ENCODE measurements around the gene RPAP2. TPM values are rescaled to one million over a fixed set of nuclear protein-coding genes. Genes with fewer than 3 reads are reported as not detected.

The RPAP2 gene
- total and polyA plus RNA-seq, 2 of the 8 experiments (the other 6 are each of a cell fraction or from before 2014, with no cell fraction given): 7.9 to 28.4 TPM

- Histone ChIP-seq H4K5ac (ENCODE audit: insufficient read length, low read depth, low read length) (no peak overlapping the region), H3K4me1 (replicated peaks in 1 of 4; ENCODE audit: control insufficient read depth in 3 of 4, insufficient read depth in 4 of 4, low read length in 3 of 4) (no peaks in the 10 kb centered on the region), H2BK120ac (replicated peaks; ENCODE audit: low read depth, low read length) (no peak overlapping the region), H3K18ac (ENCODE audit: extremely low read depth, low read length) (no peak overlapping the region), H2BK20ac (ENCODE audit: low read length) (no peak overlapping the region), H2AFZ (ENCODE audit: low read length) (no peak overlapping the region), H3K79me2 (ENCODE audit: control insufficient read depth in 1 of 2, insufficient read depth in 2 of 2, low read length in 2 of 2) (no peaks in the 10 kb centered on the region), H3K23ac (ENCODE audit: insufficient read length) (no peak overlapping the region), H4K8ac (ENCODE audit: extremely low read depth, insufficient read depth, low read length) (no peak overlapping the region), H2BK15ac (ENCODE audit: low read length) (no peak overlapping the region), H2AK5ac (ENCODE audit: low read depth, low read length) (no peak overlapping the region), H2BK5ac (ENCODE audit: low read depth, low read length) (no peak overlapping the region), H3K56ac (replicated peaks; ENCODE audit: insufficient read length, low read depth, low read length) (no peak overlapping the region), H3K4ac (replicated peaks; ENCODE audit: insufficient read length, low read depth, low read length) (no peak overlapping the region), H2BK12ac (ENCODE audit: low read depth, low read length) (no peak overlapping the region), H3K9me3 (ENCODE audit: insufficient read depth in 2 of 2, low read depth in 1 of 2, low read length in 1 of 2) (peaks cover 4 to 9% of the 10 kb centered on the region in 2 experiments; a peak in 2 of 4 replicates), H3K79me1 (ENCODE audit: low read depth, low read length) (no peaks in the 10 kb centered on the region), H3K9ac (replicated peaks in 1 of 4; ENCODE audit: extremely low read depth in 1 of 4, low read depth in 3 of 4, low read length in 3 of 4) (no peak overlapping the region), H4K91ac (replicated peaks; ENCODE audit: insufficient read length, low read length) (no peak overlapping the region), H3K36me3 (ENCODE audit: control insufficient read depth in 2 of 4, insufficient read depth in 4 of 4, low read length in 3 of 4) (no peaks in the 10 kb centered on the region), H3K4me2 (ENCODE audit: insufficient read depth in 1 of 2, low read depth in 2 of 2, low read length in 2 of 2) (no peak overlapping the region), H3K4me3 (ENCODE audit: extremely low read depth in 1 of 4, insufficient read depth in 2 of 4, low read depth in 3 of 4, low read length in 4 of 4) (no peak overlapping the region), H3K23me2 (ENCODE audit: low read depth, low read length) (no peaks in the 10 kb centered on the region), H4K20me1 (replicated peaks in 1 of 2; ENCODE audit: control insufficient read depth in 1 of 2, insufficient read depth in 2 of 2, low read length in 2 of 2) (no peaks in the 10 kb centered on the region), H3K27ac (ENCODE audit: low read depth, low read length) (no peak overlapping the region), H3K27me3 (replicated peaks in 1 of 4; ENCODE audit: control insufficient read depth in 3 of 4, extremely low read depth in 1 of 4, insufficient read depth in 3 of 4, low read length in 3 of 4) (no peaks in the 10 kb centered on the region), H3K14ac (ENCODE audit: insufficient read length) (no peak overlapping the region)
- TF ChIP-seq ZNF274 (IDR thresholded peaks at IDR 0.05; ENCODE audit: borderline replicate concordance, extremely low read depth, low read length) (no peak), CBX8 (IDR thresholded peaks at IDR 0.05; ENCODE audit: borderline replicate concordance, low read depth, low read length) (no peak), SP1 (IDR thresholded peaks at IDR 0.05; ENCODE audit: low read depth, low read length) (no peak), SRF (IDR thresholded peaks at IDR 0.05; ENCODE audit: low read depth, low read length) (no peak), JUND (IDR thresholded peaks at IDR 0.05; ENCODE audit: low read length) (no peak), CHD1 (IDR thresholded peaks at IDR 0.05; ENCODE audit: low read depth, low read length) (no peak), CTBP2 (IDR thresholded peaks at IDR 0.05; ENCODE audit: borderline replicate concordance, insufficient read depth, insufficient read length, low read length) (no peak), SUZ12 (IDR thresholded peaks at IDR 0.05; ENCODE audit: low read length) (no peak), YY1 (IDR thresholded peaks at IDR 0.05; ENCODE audit: low read depth, low read length) (no peak), ATF3 (IDR thresholded peaks at IDR 0.05; ENCODE audit: insufficient read depth, low read depth, low read length) (no peak), KDM5A (IDR thresholded peaks at IDR 0.05; ENCODE audit: low read length) (no peak), POU5F1 (IDR thresholded peaks at IDR 0.05; ENCODE audit: low read depth, low read length) (no peak)
- FAIRE-seq (no peak), DNase-seq (ENCODE audit: low read depth in 1 of 2, low spot score in 2 of 2) (no peak)
- WGBS, 2 experiments (ENCODE audit: extremely low coverage in 1 of 2, insufficient coverage in 1 of 2, insufficient read length in 1 of 2, insufficient replicate concordance in 2 of 2, low coverage in 1 of 2, low lambda C conversion rate in 2 of 2, missing lambda C conversion rate in 1 of 2): 100% methylated on average over 1 of the region's 1 CpG; no CpG with 5 or more reads in 1 of the 2 experiments
- ChIA-PET POLR2A (ENCODE audit: partially characterized antibody) (no interaction called here), CTCF (ENCODE audit: partially characterized antibody) (interaction anchor here (0.6 kb wide), 1 partner anchor 55 kb away, joined by 3 read pairs; no protein-coding TSS in a partner anchor)
Observed at GRCh38 chr1:92404661-92405060, 105.8 kb downstream of the RPAP2 start.

Measured in H1 (cell line).